HG03039 (cell line): Measurements from ENCODE around the gene C21orf58.

Source experiments
- ATAC-seq: cut with Tn5 transposase; IDR thresholded peaks from one replicate; pipeline ENCODE4 v1.9.1; 2021; ENCODE audit warnings: mild to moderate bottlenecking, moderate library complexity; ENCODE audit not compliant: unreplicated experiment

Gene C21orf58

DNA sequence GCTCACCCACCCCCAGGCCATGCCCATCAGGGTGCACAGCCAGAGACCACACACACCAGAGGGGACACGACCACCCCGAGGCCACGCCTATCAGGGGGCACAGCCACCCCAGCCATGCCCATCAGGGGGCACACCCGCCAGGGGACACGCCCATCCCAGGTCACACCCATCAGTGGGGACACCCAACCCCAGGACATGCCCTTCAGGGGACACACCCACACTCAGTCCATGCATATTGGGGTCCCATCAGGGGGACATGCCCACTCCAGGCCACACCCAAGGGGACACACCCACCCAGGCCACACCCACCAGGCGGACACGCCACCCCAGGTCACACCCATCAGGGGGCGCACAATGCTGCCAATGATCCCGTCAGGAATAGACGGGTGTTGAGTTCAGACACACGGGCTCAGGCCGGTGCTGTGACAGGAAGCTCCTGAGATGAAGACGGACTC lies 59.0 kb downstream of the C21orf58 start:
- ATAC-seq: no peak

DNA sequence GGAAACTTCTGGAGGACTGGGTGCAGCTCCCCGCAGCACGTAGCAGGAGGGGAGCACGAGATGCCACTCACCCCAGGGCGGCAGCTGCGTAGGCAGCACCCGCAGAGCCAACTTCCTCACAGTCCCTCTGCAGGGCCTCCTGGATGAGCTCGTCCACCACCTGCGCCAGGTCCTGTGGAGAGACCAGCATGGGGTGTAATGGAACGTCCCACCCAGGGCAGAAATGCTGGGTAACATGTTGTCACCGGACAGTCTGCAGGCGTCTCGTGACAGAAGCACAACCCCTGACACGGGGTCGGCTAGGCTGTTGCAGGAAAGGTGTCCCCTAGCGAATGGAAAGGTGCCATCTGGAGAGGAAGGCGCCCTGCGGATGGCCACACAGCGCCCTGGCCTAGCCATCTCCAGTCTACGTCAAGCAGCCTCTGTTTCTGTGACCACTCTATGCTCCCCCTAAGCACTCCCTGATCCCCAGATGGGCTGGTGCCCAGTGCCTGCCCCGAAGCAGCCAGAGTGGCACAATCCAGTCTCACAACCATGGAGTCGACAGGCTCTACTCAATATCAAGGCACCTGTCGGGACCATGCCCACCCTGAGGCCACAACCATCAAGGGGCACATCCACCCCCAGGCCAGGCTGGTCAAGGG lies 59.5 kb downstream of the C21orf58 start:
- no peak for ATAC-seq

DNA sequence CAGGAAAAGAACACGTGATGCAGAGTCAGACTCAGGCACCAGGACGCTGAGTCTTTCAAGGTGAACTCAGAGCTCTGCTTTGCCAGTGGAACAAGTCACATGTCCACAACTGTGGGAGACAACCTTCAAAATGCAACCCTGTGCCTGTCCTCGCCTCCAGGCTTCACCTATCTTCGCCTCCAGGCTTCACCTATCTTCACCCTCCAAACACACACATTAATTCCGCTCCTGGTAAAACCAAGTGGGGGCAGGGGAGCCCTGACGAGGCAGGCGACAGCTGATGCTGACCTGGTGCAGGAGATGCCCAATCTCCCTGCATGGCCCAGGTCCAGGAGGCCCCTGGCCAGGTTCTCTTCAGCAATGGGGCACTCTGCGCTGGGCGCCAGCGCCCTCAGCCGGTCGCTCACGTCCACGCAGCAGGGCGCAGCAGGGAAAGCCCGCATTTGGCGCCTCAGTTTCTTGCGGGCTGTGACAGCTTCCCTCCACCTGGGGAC lies 67.1 kb downstream of the C21orf58 start:
- no peak for ATAC-seq

DNA sequence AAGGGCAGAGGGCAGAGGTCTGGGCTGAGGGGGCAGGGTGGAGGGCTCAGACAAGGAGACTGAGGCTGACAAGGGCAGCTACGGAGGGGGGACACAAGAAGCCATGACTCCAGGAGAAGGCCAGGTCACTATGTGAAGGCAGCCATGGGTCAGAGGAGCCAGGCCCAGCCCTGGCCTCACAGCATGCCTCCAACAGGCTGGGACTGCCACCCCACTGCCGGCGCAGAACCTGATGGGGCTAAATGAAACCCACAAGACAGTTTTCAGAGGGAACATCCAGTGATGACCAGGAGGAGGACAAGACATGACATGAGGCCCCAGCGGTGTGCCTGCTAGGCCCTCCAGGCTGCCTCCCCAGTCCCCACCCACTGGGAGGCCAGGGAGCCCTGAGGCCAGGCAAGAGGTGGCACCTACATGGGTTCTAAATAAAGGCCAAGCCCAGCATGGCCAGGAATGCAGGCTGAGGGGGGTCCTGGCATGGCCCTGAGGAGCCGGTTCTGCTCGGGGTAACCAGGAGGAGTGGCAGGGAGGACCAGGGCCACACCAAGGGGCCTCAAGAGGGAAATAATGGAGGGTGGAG lies 67.8 kb downstream of the C21orf58 start:
- ATAC-seq: no peak

DNA sequence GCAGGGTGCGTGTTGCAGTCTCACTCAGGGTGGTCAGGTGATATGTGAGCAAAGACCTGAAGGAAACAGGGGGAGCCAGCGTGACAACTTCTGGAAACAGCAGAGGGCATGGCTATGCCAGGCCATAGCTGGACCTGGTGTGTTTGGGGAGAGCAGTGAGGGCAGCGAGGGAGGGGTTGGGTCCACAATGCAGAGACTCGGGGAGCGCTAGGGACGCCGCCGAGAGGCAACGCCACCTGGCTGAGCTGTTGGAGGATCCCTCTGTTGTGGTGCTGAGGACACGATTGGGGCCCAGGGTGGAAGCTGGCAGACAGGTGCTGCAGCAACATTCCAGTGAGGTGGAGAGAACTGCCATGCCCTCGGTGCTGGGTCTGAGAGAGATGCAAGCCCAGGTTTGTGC lies 68.5 kb downstream of the C21orf58 start:
- no peak for ATAC-seq

DNA sequence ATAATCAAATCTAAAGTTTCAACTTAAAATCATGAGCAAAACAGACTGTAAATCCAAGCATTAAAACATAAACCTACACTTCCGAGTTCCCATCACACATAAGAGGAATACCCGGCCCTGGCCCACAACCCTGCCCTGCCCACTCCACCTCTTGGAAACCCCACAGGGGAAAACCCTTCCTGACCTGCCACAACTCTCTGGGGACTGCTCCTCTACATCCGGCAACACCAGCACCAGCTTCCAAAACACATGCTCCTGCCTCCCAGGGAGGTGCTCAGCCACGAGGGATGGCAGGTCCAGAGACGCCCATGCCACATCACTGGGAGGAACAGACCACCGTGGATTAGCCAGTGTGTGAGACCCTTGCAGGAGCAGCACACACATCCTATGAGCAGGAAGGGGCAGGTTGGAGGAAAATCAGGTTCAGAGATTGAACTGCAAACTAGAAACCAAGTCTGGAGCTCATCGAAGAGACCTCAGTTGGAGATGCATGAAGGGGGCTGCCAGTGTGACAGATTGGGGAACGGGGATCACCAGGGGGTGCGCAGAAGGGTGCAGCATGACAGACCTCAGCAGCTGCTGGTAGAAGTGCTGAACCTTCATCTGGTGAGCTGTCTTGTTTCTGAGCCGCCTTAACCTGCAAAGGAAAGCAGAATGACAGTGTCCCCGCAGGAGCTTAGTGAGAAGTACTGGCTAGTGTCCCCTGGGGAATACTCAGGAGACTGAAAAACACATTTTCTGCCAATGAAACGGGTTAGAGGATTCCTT lies 69.3 kb downstream of the C21orf58 start:
- no peak for ATAC-seq

DNA sequence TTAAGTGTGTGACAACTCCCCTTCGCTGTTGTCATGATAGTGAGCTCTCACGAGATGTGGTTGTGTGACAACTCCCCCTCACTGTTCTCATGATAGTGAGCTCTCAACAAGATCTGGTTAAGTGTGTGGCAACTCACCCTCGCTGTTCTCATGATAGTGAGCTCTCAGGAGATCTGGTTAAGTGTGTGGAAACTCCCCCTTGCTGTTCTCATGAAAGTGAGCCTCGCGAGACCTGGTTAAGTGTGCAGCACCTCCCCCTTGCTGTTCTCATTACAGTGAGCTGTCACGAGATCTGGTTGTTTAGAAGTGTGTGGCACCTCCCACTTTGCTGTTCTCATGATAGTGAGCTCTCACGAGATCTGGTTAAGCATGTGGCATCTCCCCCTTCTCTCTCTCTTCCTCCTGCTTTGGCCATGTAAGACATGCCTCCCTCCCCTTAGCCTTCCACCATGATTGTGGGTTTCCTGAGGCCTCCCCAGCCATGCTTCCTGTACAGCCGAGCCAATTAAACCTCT lies 70.0 kb downstream of the C21orf58 start:
- no peak for ATAC-seq

DNA sequence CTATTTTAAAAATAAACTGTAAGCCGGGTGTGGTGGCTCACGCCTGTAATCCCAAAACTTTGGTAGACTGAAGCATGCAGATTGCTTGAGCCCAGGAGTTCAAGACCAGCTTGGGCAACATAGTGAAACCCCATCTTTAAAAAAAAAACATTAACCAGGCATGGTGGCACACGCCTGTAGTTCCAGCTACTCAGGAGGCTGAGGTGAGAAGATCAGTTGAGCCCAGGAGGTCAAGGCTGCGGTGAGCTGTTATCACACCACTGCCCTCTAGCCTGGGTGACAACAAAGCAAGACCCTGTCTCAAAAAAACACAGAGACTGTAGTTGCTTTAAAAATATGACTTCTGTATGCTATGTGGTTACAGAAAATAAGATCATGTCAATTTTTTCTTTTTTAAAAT lies 70.8 kb downstream of the C21orf58 start:
- no peak for ATAC-seq
